ENCODE data around the gene FBXL13. TPM values are rescaled to one million over a fixed set of nuclear protein-coding genes. Genes with fewer than 3 reads are reported as not detected.
A peak's percentile ranks its signal among the peaks of the same experiment; 100 is the strongest.
"Not testable (repeated sequence)": the region's sequence is repeated elsewhere in the genome, so short reads cannot be mapped to it uniquely, and the experiment has no call there.

Gene FBXL13
- total RNA-seq, 1 experiment from 2014 or later: 0.35 TPM

DNA sequence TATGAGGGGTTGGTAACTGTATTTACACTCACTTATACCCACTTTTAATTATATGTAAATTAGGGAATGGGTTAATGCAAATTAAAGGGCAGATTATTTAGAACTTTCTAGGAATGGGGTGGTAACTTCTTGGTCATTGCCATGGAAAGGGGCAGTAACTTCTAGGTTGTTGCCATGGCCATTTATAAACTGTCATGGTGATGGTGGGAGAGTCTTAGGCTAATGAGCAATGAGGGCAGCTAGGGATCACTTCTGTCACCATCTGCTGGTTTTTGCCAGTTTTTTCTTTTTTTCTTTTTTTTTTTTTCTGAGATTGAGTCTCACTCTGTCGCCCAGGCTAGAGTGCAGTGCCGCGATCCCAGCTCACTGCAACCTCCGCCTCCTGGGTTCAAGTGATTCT, 41.2 kb upstream of the FBXL13 start:
- H3K4me1 Mint-ChIP-seq (ENCODE audit: insufficient read depth, unreplicated experiment): peaks cover 14% of the 10 kb centered on the region
- no peak overlapping the region for H3K4me3 Mint-ChIP-seq (ENCODE audit: unreplicated experiment)
- TF ChIP-seq CTCF (IDR thresholded peaks at IDR 0.05; ENCODE audit: unreplicated experiment): no peak
- H3K36me3 Mint-ChIP-seq (ENCODE audit: insufficient read depth, unreplicated experiment): peaks cover 23% of the 10 kb centered on the region
- CTCF ChIA-PET: interaction anchor here (0.6 kb wide), 1 partner anchor 28 kb away, joined by 3 read pairs; no protein-coding TSS in a partner anchor
- no peaks in the 10 kb centered on the region for H3K27me3 Mint-ChIP-seq (ENCODE audit: insufficient read depth, unreplicated experiment)
- BruUV-seq (replicated peaks): no TSS peak
- no peak overlapping the region for H3K27ac Mint-ChIP-seq (ENCODE audit: low read depth, unreplicated experiment)
- DNase-seq (ENCODE audit: unreplicated experiment): no peak
- no peaks in the 10 kb centered on the region for H3K9me3 Mint-ChIP-seq (ENCODE audit: unreplicated experiment)
- intact Hi-C loops (cut with micrococcal nuclease): no loop called here
- POLR2A ChIA-PET: interaction anchor here (1.2 kb wide), 1 partner anchor 14 kb away, joined by 3 read pairs; no protein-coding TSS in a partner anchor

DNA sequence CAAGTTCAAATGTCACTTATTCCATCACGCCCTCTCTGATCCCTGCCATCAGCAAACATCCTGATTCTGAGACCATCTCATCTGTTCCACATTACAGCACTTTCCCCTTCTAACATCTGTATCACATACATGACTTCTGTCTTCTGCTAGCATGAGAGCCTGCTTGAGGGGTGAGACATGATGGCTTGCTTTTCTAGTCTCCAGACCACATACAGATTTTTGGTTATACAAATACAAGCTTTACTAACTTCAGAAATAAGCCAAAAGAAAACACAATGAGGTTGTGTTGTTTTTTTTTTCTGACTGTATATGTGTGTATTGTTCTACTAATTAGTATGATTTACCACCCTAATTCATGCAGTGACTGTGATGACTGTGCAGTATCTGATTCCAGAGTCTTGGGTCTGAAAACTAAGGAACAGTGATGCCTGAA, 40.0 kb upstream of the FBXL13 start:
- Mint-ChIP-seq H3K27me3 (ENCODE audit: insufficient read depth, unreplicated experiment) (no peaks in the 10 kb centered on the region), H3K4me1 (ENCODE audit: insufficient read depth, unreplicated experiment) (peaks cover 14% of the 10 kb centered on the region), H3K9me3 (ENCODE audit: unreplicated experiment) (peaks cover 4% of the 10 kb centered on the region), H3K27ac (ENCODE audit: low read depth, unreplicated experiment) (peak overlapping the region; percentile 39), H3K4me3 (ENCODE audit: unreplicated experiment) (peak overlapping the region; percentile 12), H3K36me3 (ENCODE audit: insufficient read depth, unreplicated experiment) (peaks cover 24% of the 10 kb centered on the region)
- CTCF ChIA-PET: interaction anchor here (1.0 to 1.1 kb wide), 2 partner anchors 14 to 54 kb away, joined by 3 to 5 read pairs; no protein-coding TSS in a partner anchor
- intact Hi-C loops (cut with micrococcal nuclease): no loop called here
- no peak for DNase-seq (ENCODE audit: unreplicated experiment)
- no TSS peak for BruUV-seq (replicated peaks)
- POLR2A ChIA-PET: interaction anchor here (0.8 kb wide), 1 partner anchor 16 kb away, joined by 3 read pairs; no protein-coding TSS in a partner anchor
- TF ChIP-seq CTCF (IDR thresholded peaks at IDR 0.05; ENCODE audit: unreplicated experiment): no peak

DNA sequence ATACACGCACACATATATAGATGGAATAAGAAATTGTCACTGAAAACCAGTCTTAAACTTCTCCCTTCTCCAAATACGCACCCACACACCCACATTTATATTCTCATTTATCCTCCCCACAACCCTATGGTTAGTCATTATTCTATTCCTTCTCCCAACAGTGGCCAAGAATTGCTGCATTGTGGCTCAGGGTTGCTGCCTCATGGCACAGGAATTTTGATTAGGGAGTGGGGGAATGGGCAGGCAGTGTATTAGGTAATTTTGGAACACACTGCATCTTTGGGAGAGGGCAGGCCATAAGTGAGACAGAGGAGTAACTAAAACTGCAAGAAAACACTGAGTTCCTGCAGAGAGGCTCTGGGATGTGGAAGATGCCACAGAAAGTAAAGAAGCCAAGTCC, 38.6 kb upstream of the FBXL13 start:
- POLR2A ChIA-PET: interaction anchor here (0.6 to 1.2 kb wide), 3 partner anchors 9 to 39 kb away, joined by 3 read pairs; partner anchors contain the start of genes ARMC10 and FBXL13
- peaks cover 29% of the 10 kb centered on the region for H3K36me3 Mint-ChIP-seq (ENCODE audit: insufficient read depth, unreplicated experiment)

GRCh38 chr7:103106703-103107070, 32.1 kb upstream of the FBXL13 start:
- BruUV-seq (replicated peaks); intact Hi-C loops (cut with micrococcal nuclease); DNase-seq (ENCODE audit: unreplicated experiment); H3K27ac Mint-ChIP-seq (ENCODE audit: low read depth, unreplicated experiment); H3K4me1 Mint-ChIP-seq (ENCODE audit: insufficient read depth, unreplicated experiment); H3K27me3 Mint-ChIP-seq (ENCODE audit: insufficient read depth, unreplicated experiment); H3K4me3 Mint-ChIP-seq (ENCODE audit: unreplicated experiment): not testable (repeated sequence)
- H3K36me3 Mint-ChIP-seq (ENCODE audit: insufficient read depth, unreplicated experiment): peaks cover 50% of the 10 kb centered on the region
- ChIA-PET CTCF (interaction anchor here (0.6 kb wide), 1 partner anchor 24 kb away, joined by 3 read pairs; no protein-coding TSS in a partner anchor), POLR2A (interaction anchor here (2.3 kb wide), 1 partner anchor 13 kb away, joined by 7 read pairs; no protein-coding TSS in a partner anchor)
- peaks cover 21% of the 10 kb centered on the region for H3K9me3 Mint-ChIP-seq (ENCODE audit: unreplicated experiment)

More for the DNA sequence above, 38.6 kb upstream of the FBXL13 start:
- Mint-ChIP-seq H3K27ac (ENCODE audit: low read depth, unreplicated experiment) (peak overlapping the region; percentile 63), H3K9me3 (ENCODE audit: unreplicated experiment) (peaks cover 13% of the 10 kb centered on the region), H3K27me3 (ENCODE audit: insufficient read depth, unreplicated experiment) (no peaks in the 10 kb centered on the region), H3K4me3 (ENCODE audit: unreplicated experiment) (peak overlapping the region; percentile 20), H3K4me1 (ENCODE audit: insufficient read depth, unreplicated experiment) (peaks cover 14% of the 10 kb centered on the region)
- BruUV-seq (replicated peaks): no TSS peak
- TF ChIP-seq CTCF (IDR thresholded peaks at IDR 0.05; ENCODE audit: unreplicated experiment): no peak
- intact Hi-C loops (cut with micrococcal nuclease): loop anchor here (1.0 kb wide), 1 partner anchor 36 kb away; the partner anchor contains the start of gene NAPEPLD
- CTCF ChIA-PET: interaction anchor here (0.6 to 0.7 kb wide), 2 partner anchors 21 to 217 kb away, joined by 3 to 5 read pairs; no protein-coding TSS in a partner anchor
- peak; percentile 93 for DNase-seq (ENCODE audit: unreplicated experiment)

All from MCF 10A (cell line).